H54 (cell line): ENCODE measurements around the gene IRF7.
"Not testable (repeated sequence)": the region's sequence is repeated elsewhere in the genome, so short reads cannot be mapped to it uniquely, and the experiment has no call there.

Source experiments
- DNase-seq: peaks from one replicate; pipeline ENCODE4 v3.0.0; 2011; ENCODE audit warnings: low spot score, mixed read lengths; ENCODE audit not compliant: insufficient read length
- FAIRE-seq: peaks from 3 replicates; lab custom pipeline; 2011; peaks lifted over from hg19 to GRCh38; lab: Jason Lieb, UNC
- POLR2A ChIP-seq: IDR thresholded peaks from 2 replicates; pipeline ENCODE4 v1.6.1; 2011; ENCODE audit warnings: low read depth, mild to moderate bottlenecking, low read length

Gene IRF7

GRCh38 chr11:650482-650881 is 34.7 kb upstream of the IRF7 start:
- DNase-seq: no peak
- no peak for TF ChIP-seq POLR2A
- FAIRE-seq: no peak

- not testable (repeated sequence) for FAIRE-seq
Observed at GRCh38 chr11:647672-648158, 32.0 kb upstream of the IRF7 start.

GRCh38 chr11:646214-646613 is 30.5 kb upstream of the IRF7 start:
- DNase-seq (no peak), FAIRE-seq (no peak)
- no peak for TF ChIP-seq POLR2A

More at GRCh38 chr11:647672-648158, 32.0 kb upstream of the IRF7 start:
- DNase-seq: not testable (repeated sequence)

- TF ChIP-seq POLR2A: no peak
- DNase-seq (no peak), FAIRE-seq (no peak)
Observed at GRCh38 chr11:645536-645935, 29.8 kb upstream of the IRF7 start.

- DNase-seq: no peak
- no peak for TF ChIP-seq POLR2A
- FAIRE-seq: no peak
Observed at GRCh38 chr11:643849-644738, 28.3 kb upstream of the IRF7 start.

GRCh38 chr11:643366-643765 is 27.6 kb upstream of the IRF7 start:
- DNase-seq (no peak), FAIRE-seq (no peak)
- TF ChIP-seq POLR2A: no peak

GRCh38 chr11:641806-642370 is 26.1 kb upstream of the IRF7 start:
- DNase-seq (no peak), FAIRE-seq (no peak)
- TF ChIP-seq POLR2A: no peak

- no peak for FAIRE-seq
- DNase-seq: no peak
- no peak for TF ChIP-seq POLR2A
Observed at GRCh38 chr11:640021-640706, 24.4 kb upstream of the IRF7 start.

- no peak for TF ChIP-seq POLR2A
- DNase-seq (no peak), FAIRE-seq (no peak)
Observed at GRCh38 chr11:639332-639955, 23.7 kb upstream of the IRF7 start.

- FAIRE-seq (no peak), DNase-seq (no peak)
- TF ChIP-seq POLR2A: no peak
Observed at GRCh38 chr11:638631-639331, 23.0 kb upstream of the IRF7 start.

GRCh38 chr11:637593-638521 is 22.1 kb upstream of the IRF7 start:
- no peak for DNase-seq
- no peak for FAIRE-seq
- TF ChIP-seq POLR2A: no peak

- no peak for TF ChIP-seq POLR2A
- no peak for DNase-seq
- no peak for FAIRE-seq
Observed at GRCh38 chr11:637333-637592, 21.5 kb upstream of the IRF7 start.
